ENCODE measurements around the gene ACSF2. TPM values are rescaled to one million over a fixed set of nuclear protein-coding genes. Genes with fewer than 3 reads are reported as not detected.

ACSF2 gene
- total and polyA plus RNA-seq, 2 experiments from 2014 or later: 43.1 to 47.9 TPM

GRCh38 chr17:50451943-50452629, 26.1 kb downstream of the ACSF2 start:
- Histone ChIP-seq H3K4me3 (no peak overlapping the region), H3K9me3 (ENCODE audit: low read depth) (no peaks in the 10 kb centered on the region), H3K27me3 (no peaks in the 10 kb centered on the region), H3K27ac (no peak overlapping the region), H2AFZ (no peak overlapping the region), H3K9me2 (replicated peaks; ENCODE audit: insufficient read depth) (no peaks in the 10 kb centered on the region), H3K36me3 (replicated peaks; ENCODE audit: insufficient read depth, low read depth) (no peaks in the 10 kb centered on the region), H3K79me2 (peaks cover 19% of the 10 kb centered on the region), H4K20me1 (ENCODE audit: insufficient read depth, poor library complexity, severe bottlenecking) (no peaks in the 10 kb centered on the region), H3K4me2 (no peak overlapping the region), H3K4me1 (ENCODE audit: insufficient read depth) (peaks cover 4% of the 10 kb centered on the region)
- 76% methylated on average over 7 of the region's 7 CpGs for WGBS (ENCODE audit: low lambda C conversion rate, missing lambda C conversion rate)
- TF ChIP-seq, protein P1, sequence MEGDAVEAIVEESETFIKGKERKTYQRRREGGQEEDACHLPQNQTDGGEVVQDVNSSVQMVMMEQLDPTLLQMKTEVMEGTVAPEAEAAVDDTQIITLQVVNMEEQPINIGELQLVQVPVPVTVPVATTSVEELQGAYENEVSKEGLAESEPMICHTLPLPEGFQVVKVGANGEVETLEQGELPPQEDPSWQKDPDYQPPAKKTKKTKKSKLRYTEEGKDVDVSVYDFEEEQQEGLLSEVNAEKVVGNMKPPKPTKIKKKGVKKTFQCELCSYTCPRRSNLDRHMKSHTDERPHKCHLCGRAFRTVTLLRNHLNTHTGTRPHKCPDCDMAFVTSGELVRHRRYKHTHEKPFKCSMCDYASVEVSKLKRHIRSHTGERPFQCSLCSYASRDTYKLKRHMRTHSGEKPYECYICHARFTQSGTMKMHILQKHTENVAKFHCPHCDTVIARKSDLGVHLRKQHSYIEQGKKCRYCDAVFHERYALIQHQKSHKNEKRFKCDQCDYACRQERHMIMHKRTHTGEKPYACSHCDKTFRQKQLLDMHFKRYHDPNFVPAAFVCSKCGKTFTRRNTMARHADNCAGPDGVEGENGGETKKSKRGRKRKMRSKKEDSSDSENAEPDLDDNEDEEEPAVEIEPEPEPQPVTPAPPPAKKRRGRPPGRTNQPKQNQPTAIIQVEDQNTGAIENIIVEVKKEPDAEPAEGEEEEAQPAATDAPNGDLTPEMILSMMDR (IDR thresholded peaks at IDR 0.05; ENCODE audit: poor library complexity): no peak
- TF ChIP-seq EZH2phosphoT487 (IDR thresholded peaks at IDR 0.05; ENCODE audit: low read depth, severe bottlenecking, unreplicated experiment) (no peak), EZH2 (IDR thresholded peaks at IDR 0.05; ENCODE audit: borderline replicate concordance) (no peak)
- DNase-seq (ENCODE audit: low spot score): no peak

DNA sequence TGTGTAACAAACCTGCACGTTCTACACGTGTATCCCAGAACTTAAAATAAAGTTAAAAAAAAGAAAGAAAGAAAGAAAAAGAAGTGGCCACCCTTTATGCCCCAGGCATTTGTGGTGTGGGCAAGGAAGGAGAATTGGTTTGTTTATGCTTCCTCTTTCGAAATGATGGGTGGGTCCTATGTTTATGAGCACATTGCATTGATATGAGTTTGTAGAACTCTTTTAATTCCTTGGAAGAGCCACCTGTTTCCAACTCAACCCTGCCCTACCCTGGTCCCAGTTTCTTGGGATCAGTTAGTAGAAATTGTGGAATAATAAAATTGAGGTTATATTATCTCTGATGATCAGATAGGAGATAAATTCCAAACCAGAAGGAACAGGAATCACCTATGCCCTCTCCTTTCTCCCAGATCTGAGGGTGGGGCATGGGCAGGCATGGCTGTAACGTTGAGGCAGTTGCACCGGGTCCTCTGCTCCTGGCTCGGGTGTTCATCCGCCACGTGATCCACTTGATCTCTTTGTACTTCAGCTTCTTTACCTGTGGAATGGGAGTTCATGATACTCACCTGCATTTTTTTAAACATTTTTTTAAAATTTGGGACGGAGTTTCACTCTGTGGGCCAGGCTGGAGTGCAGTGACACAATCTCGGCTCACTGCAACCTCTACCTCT, 26.7 kb downstream of the ACSF2 start:
- Histone ChIP-seq H3K4me2 (no peak overlapping the region), H3K4me3 (no peak overlapping the region), H3K9me3 (ENCODE audit: low read depth) (no peaks in the 10 kb centered on the region), H3K9me2 (replicated peaks; ENCODE audit: insufficient read depth) (no peaks in the 10 kb centered on the region), H3K27ac (no peak overlapping the region), H3K4me1 (ENCODE audit: insufficient read depth) (no peaks in the 10 kb centered on the region), H3K79me2 (peaks cover 13% of the 10 kb centered on the region), H2AFZ (no peak overlapping the region), H3K36me3 (replicated peaks; ENCODE audit: insufficient read depth, low read depth) (no peaks in the 10 kb centered on the region), H3K27me3 (no peaks in the 10 kb centered on the region), H4K20me1 (ENCODE audit: insufficient read depth, poor library complexity, severe bottlenecking) (no peaks in the 10 kb centered on the region)
- TF ChIP-seq EZH2 (IDR thresholded peaks at IDR 0.05; ENCODE audit: borderline replicate concordance) (no peak), EZH2phosphoT487 (IDR thresholded peaks at IDR 0.05; ENCODE audit: low read depth, severe bottlenecking, unreplicated experiment) (no peak)
- TF ChIP-seq, protein P1 (IDR thresholded peaks at IDR 0.05; ENCODE audit: poor library complexity): no peak
- WGBS (ENCODE audit: low lambda C conversion rate, missing lambda C conversion rate): 86% methylated on average over 10 of the region's 10 CpGs
- DNase-seq (ENCODE audit: low spot score): no peak

DNA sequence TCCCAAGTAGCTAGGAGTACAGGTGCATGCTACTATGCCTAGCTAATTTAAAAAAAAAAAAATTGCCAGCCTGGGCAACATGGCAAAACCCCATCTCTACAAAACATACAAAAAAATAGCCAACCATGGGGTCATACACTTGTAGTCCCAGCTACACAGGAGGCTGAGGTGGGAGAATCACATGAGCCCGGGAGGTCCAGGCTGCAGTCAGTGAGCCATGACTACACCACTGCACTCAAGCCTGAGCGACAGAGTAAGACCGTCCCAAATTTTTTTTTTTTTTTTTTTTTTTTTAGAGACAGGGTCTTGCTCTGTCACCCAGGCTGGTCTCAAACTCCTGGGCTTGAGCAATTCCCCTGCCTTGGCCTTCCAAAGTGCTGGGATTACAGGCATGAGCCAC, 27.9 kb downstream of the ACSF2 start:
- Histone ChIP-seq H3K4me2 (no peak overlapping the region), H3K4me3 (no peak overlapping the region), H4K20me1 (ENCODE audit: insufficient read depth, poor library complexity, severe bottlenecking) (no peaks in the 10 kb centered on the region), H3K4me1 (ENCODE audit: insufficient read depth) (peaks cover 5% of the 10 kb centered on the region), H3K79me2 (peaks cover 13% of the 10 kb centered on the region), H3K9me2 (replicated peaks; ENCODE audit: insufficient read depth) (no peaks in the 10 kb centered on the region), H3K27ac (no peak overlapping the region), H3K27me3 (no peaks in the 10 kb centered on the region), H2AFZ (no peak overlapping the region), H3K36me3 (replicated peaks; ENCODE audit: insufficient read depth, low read depth) (no peaks in the 10 kb centered on the region), H3K9me3 (ENCODE audit: low read depth) (no peaks in the 10 kb centered on the region)
- DNase-seq (ENCODE audit: low spot score): no peak
- 91% methylated on average over 3 of the region's 3 CpGs for WGBS (ENCODE audit: low lambda C conversion rate, missing lambda C conversion rate)
- TF ChIP-seq, protein P1 (IDR thresholded peaks at IDR 0.05; ENCODE audit: poor library complexity): no peak
- TF ChIP-seq EZH2phosphoT487 (IDR thresholded peaks at IDR 0.05; ENCODE audit: low read depth, severe bottlenecking, unreplicated experiment) (no peak), EZH2 (IDR thresholded peaks at IDR 0.05; ENCODE audit: borderline replicate concordance) (no peak)
